ENCODE results near the gene MECP2. TPM values are rescaled to one million over a fixed set of nuclear protein-coding genes. Genes with fewer than 3 reads are reported as not detected.

MECP2 gene
- total and polyA plus RNA-seq, 2 of the 13 experiments (the other 11 are each of a cell fraction or from before 2014, with no cell fraction given): 7.9 to 18.1 TPM

DNA sequence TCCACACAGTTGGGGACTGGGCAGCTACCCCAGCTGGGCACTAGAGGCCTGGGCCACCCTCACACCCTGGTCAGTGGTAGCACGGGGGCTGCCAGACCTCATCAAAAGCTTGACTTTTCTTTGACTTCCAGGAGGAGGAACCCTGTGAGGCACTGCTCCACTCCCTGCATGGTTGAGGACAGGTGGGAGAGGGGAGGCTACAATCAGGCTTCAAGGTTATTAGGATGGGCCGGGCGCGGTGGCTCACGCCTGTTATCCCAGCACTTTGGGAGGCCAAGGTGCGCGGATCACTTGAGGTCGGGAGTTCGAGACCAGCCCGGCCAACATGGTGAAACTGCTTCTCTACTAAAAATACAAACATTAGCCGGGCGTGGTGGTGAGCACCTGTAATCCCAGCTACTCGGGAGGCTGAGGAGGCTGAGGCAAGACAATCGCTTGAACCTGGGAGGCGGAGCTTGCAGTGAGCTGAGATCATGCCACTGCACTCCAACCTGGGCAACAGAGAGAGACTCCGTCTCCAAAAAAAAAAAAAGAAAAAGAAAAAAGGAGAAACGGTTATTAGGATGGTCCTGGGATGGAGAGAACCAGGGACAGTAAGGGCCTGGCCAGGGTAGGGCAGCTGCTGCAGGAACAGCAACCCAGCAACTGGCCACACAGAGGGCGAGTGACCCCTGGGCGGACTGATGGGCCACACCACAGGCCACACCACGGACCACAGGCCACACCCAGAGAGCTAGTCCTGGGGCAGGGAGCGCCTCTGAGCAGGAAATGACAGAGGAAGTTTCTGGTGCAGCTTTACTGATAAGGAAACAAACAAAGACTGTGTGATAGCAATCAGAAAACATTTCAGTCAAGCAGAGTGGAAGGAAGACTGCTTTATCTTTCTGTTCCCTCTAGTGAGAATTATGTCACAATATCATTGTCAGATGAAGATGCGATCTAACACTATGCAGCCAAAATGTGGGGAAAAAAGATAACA is 26.0 kb upstream of the MECP2 start (continued):
- TF ChIP-seq SAP130 (CRISPR knock-in tag; IDR thresholded peaks at IDR 0.05; ENCODE audit: low read depth): peak; percentile 28; the same call in 1 of the 2 replicates
- no peak for TF ChIP-seq SOX6 (IDR thresholded peaks at IDR 0.05)
- TF ChIP-seq SOX6 (CRISPR knock-in tag; IDR thresholded peaks at IDR 0.05): peak; percentile 59
- TF ChIP-seq ZNF17 (CRISPR knock-in tag; IDR thresholded peaks at IDR 0.05): no peak

- H4K20me1 ChIP-seq (ENCODE audit: insufficient read depth, low read length): no peaks in the 10 kb centered on the region
- POLR2A ChIA-PET: no interaction called here
- H3K36me3 ChIP-seq (replicated peaks in 1 of 2; ENCODE audit: control insufficient read depth in 1 of 2, insufficient read depth in 2 of 2, low read length in 2 of 2): no peaks in the 10 kb centered on the region
- no peak for FAIRE-seq
- H3K4me3 ChIP-seq (replicated peaks in 1 of 3; ENCODE audit: insufficient read depth in 1 of 3, low read depth in 2 of 3, low read length in 3 of 3): no peak overlapping the region
- 30% methylated on average over 2 of the region's 11 CpGs for WGBS (ENCODE audit: low lambda C conversion rate)
- CTCF ChIA-PET (ENCODE audit: low intra/inter-chr PET ratio, low total read pairs): no interaction called here
- no peak overlapping the region for H2AFZ ChIP-seq (ENCODE audit: low read length)
- no peaks in the 10 kb centered on the region for H3K79me2 ChIP-seq (ENCODE audit: insufficient read depth, low read length)
- in situ Hi-C loops (cut with HindIII; ENCODE audit: extremely low pct_ligation_motif_present, low pct_unique_long_range_greater_than_20kb): no loop called here
- ATAC-seq: no peak
- intact Hi-C loops (cut with micrococcal nuclease; ENCODE audit: unreplicated experiment): no loop called here
- no peak overlapping the region for H3K9ac ChIP-seq (ENCODE audit: insufficient read depth, low read depth, low read length)
- H3K4me2 ChIP-seq (ENCODE audit: low read depth, low read length): no peak overlapping the region
- H3K27ac ChIP-seq (ENCODE audit: extremely low read length, insufficient read depth, low read length): no peak overlapping the region
- DNase-seq (ENCODE audit: low spot score): no peak
- no TSS peak for BruUV-seq (replicated peaks)
- no peaks in the 10 kb centered on the region; the same call in 1 of the 2 replicates for H3K4me1 ChIP-seq (ENCODE audit: insufficient read depth, low read length)
- H3K27me3 ChIP-seq (ENCODE audit: control insufficient read depth in 1 of 2, insufficient read depth in 2 of 2, low read length in 2 of 2): no peaks in the 10 kb centered on the region; a peak in 1 of 5 replicates
- H3K9me3 ChIP-seq (ENCODE audit: low read length): no peaks in the 10 kb centered on the region
- no peak for TF ChIP-seq ZMAT3 (CRISPR knock-in tag; conservative IDR thresholded peaks at IDR 0.05)
- TF ChIP-seq SNAPC5 (CRISPR knock-in tag; IDR thresholded peaks at IDR 0.05; ENCODE audit: borderline replicate concordance): no peak
- TF ChIP-seq TBP (CRISPR knock-in tag; IDR thresholded peaks at IDR 0.05): no peak
- TF ChIP-seq ZNF770 (CRISPR knock-in tag; IDR thresholded peaks at IDR 0.05): no peak
- TF ChIP-seq XBP1 (CRISPR knock-in tag; IDR thresholded peaks at IDR 0.05): no peak
- no peak for TF ChIP-seq HNRNPH1 (optimal IDR thresholded peaks at IDR 0.05; ENCODE audit: low read depth, low read length)
- no peak for TF ChIP-seq ZFP37 (CRISPR knock-in tag; IDR thresholded peaks at IDR 0.05; ENCODE audit: borderline replicate concordance)
- TF ChIP-seq ZFP41 (CRISPR knock-in tag; IDR thresholded peaks at IDR 0.05; ENCODE audit: borderline replicate concordance): no peak
- TF ChIP-seq NFRKB (IDR thresholded peaks at IDR 0.05): no peak
- TF ChIP-seq IRX3 (CRISPR knock-in tag; IDR thresholded peaks at IDR 0.05; ENCODE audit: borderline replicate concordance, low read depth): no peak
- no peak for TF ChIP-seq ATF1 (CRISPR knock-in tag; IDR thresholded peaks at IDR 0.05)
- TF ChIP-seq LBX2 (CRISPR knock-in tag; IDR thresholded peaks at IDR 0.05; ENCODE audit: borderline replicate concordance): no peak
- TF ChIP-seq, protein P1, sequence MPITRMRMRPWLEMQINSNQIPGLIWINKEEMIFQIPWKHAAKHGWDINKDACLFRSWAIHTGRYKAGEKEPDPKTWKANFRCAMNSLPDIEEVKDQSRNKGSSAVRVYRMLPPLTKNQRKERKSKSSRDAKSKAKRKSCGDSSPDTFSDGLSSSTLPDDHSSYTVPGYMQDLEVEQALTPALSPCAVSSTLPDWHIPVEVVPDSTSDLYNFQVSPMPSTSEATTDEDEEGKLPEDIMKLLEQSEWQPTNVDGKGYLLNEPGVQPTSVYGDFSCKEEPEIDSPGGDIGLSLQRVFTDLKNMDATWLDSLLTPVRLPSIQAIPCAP (CRISPR knock-in tag; IDR thresholded peaks at IDR 0.05; ENCODE audit: low read depth): no peak
- TF ChIP-seq SALL2 (CRISPR knock-in tag; IDR thresholded peaks at IDR 0.05): no peak
- TF ChIP-seq ZNF615 (CRISPR knock-in tag; IDR thresholded peaks at IDR 0.05; ENCODE audit: borderline replicate concordance): no peak
- TF ChIP-seq ZNF747 (CRISPR knock-in tag; IDR thresholded peaks at IDR 0.05; ENCODE audit: borderline replicate concordance): no peak
These were observed 24.4 kb upstream of the MECP2 start for GRCh38 chrX:154121961-154122360.
